Keratinocyte (primary cell): ENCODE data around the gene PPTC7. TPM values are rescaled to one million over a fixed set of nuclear protein-coding genes. Genes with fewer than 3 reads are reported as not detected.

ENCODE experiments used
- DNase-seq: peaks from one replicate; pipeline ENCODE4 v3.0.0-alpha.2; 2011; ENCODE audit warnings: low read depth, missing footprints, low spot score
- FAIRE-seq: peaks from 2 replicates; lab custom pipeline; 2011; peaks lifted over from hg19 to GRCh38; lab: Jason Lieb, UNC
- H2AFZ ChIP-seq: 2 replicates; pipeline ENCODE4 v1.6.0; 2012; ENCODE audit warnings: low read length, control low read depth, inconsistent platforms; ENCODE audit not compliant: control insufficient read depth
- H3K27ac ChIP-seq: 2 replicates; pipeline ENCODE4 v1.5.1; 2011; ENCODE audit warnings: low read length; ENCODE audit not compliant: control insufficient read depth, insufficient read depth
- H3K27me3 ChIP-seq: 3 replicates; pipeline ENCODE4 v1.6.0; 2011; ENCODE audit warnings: low read length; ENCODE audit not compliant: control insufficient read depth, insufficient read depth; ENCODE audit errors: extremely low read depth
- H3K36me3 ChIP-seq, 2 experiments: 2 replicates in 1 of 2; 3 replicates in 1 of 2; pipeline ENCODE4 v1.5.1; 2011; ENCODE audit warnings: low read length in 2 of 2, mild to moderate bottlenecking in 1 of 2; ENCODE audit not compliant: control insufficient read depth in 2 of 2, insufficient read depth in 2 of 2; ENCODE audit errors: extremely low read depth in 1 of 2
- H3K4me1 ChIP-seq: 3 replicates; pipeline ENCODE4 v1.5.1; 2011; ENCODE audit warnings: low read length; ENCODE audit not compliant: control insufficient read depth, insufficient read depth; ENCODE audit errors: extremely low read depth
- H3K4me2 ChIP-seq: 3 replicates; pipeline ENCODE4 v1.6.0; 2011; ENCODE audit warnings: low read depth, low read length; ENCODE audit not compliant: control insufficient read depth, insufficient read depth; ENCODE audit errors: extremely low read depth
- H3K4me3 ChIP-seq, 3 experiments: fragments of 200-600 bp in 1 of 3; sonication (generic) in 1 of 3; 2 replicates in 2 of 3; 3 replicates in 1 of 3; pipeline ENCODE4 v1.5.1; 2011 to 2016; ENCODE audit warnings: low read length in 3 of 3, mild to moderate bottlenecking in 3 of 3, control low read depth in 2 of 3, inconsistent platforms in 1 of 3, low read depth in 1 of 3, mixed read lengths in 1 of 3, mixed run types in 1 of 3, moderate library complexity in 1 of 3; ENCODE audit not compliant: control insufficient read depth in 2 of 3, insufficient read depth in 2 of 3; ENCODE audit errors: extremely low read depth in 1 of 3
- H3K79me2 ChIP-seq: 2 replicates; pipeline ENCODE4 v1.6.0; 2012; ENCODE audit warnings: low read length; ENCODE audit not compliant: control insufficient read depth, insufficient read depth
- H3K9ac ChIP-seq: 3 replicates; pipeline ENCODE4 v1.6.0; 2011; ENCODE audit warnings: low read length; ENCODE audit not compliant: control insufficient read depth, insufficient read depth; ENCODE audit errors: extremely low read depth
- H3K9me1 ChIP-seq: 3 replicates; pipeline ENCODE4 v1.6.0; 2011; ENCODE audit warnings: low read length; ENCODE audit not compliant: control insufficient read depth, insufficient read depth; ENCODE audit errors: extremely low read depth
- H3K9me3 ChIP-seq: 2 replicates; pipeline ENCODE4 v1.5.1; 2012; ENCODE audit warnings: low read depth, low read length; ENCODE audit not compliant: control insufficient read depth
- H4K20me1 ChIP-seq: 3 replicates; pipeline ENCODE4 v1.6.0; 2011; ENCODE audit warnings: low read length; ENCODE audit not compliant: control insufficient read depth, insufficient read depth; ENCODE audit errors: extremely low read depth
- EZH2 ChIP-seq: IDR thresholded peaks from one replicate; pipeline ENCODE4 v1.6.1; 2012; ENCODE audit warnings: inconsistent platforms, mild to moderate bottlenecking, low read length, moderate library complexity
- dilution Hi-C: fragments of 300-500 bp; cut with MboI; formaldehyde crosslinking; loops from one replicate; pipeline ENCODE4 v1.7.0; 2020; ENCODE audit warnings: low sequenced_read_pairs; ENCODE audit not compliant: extremely low pct_ligation_motif_present
- polyA plus RNA-seq, 5 experiments: library from polyadenylated mRNA; depleted of rRNA in 3 of 5; stranded (reverse) in 3 of 5; stranded (forward) in 1 of 5; unstranded in 1 of 5; fragments of >200 nt; gene quantifications; 1 replicate in 1 of 5; 2 replicates in 3 of 5; 3 replicates in 1 of 5; pipeline versions ENCODE4 v1.2.1 to v1.2.3, GENCODE V29; 2011 to 2012; ENCODE audit warnings: missing spikeins in 2 of 5, low read depth in 1 of 5, low replicate concordance in 1 of 5
- TF ChIP-seq, protein P1 (sequence below), 3 experiments: IDR thresholded peaks in 1 of 3; conservative IDR thresholded peaks in 1 of 3; optimal IDR thresholded peaks in 1 of 3; 2 replicates in 2 of 3; 3 replicates in 1 of 3; pipeline versions ENCODE3 to v1.5.1; 2011; ENCODE audit warnings: low read length in 3 of 3, mild to moderate bottlenecking in 3 of 3, moderate library complexity in 2 of 3, control low read depth in 1 of 3, inconsistent platforms in 1 of 3; ENCODE audit not compliant: insufficient read depth in 2 of 3; ENCODE audit errors: extremely low read depth in 1 of 3

The PPTC7 gene
- polyA plus RNA-seq, 1 donor (not counting 4 experiments of a cell fraction or from before 2014, with no cell fraction given) = 35.9 TPM

DNA sequence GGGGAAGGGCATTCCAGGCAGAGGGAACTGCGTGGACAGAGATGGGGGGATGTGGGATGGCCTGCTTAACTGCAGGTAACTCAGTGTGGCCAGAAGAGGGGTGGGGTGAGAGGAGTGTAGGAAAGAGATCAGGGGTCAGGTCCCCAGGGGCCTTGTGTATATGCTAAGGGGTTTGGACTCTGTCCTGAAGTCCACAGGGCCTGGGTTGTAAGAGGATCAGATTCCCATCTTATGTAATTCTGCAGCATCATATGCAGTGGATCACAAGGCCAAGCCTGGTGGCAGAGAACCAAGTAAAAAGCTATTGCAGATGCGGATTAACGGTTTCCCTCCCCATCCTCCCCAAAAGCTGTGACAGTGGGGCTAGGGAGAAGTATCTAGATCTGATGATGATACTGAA is 39.5 kb upstream of the PPTC7 start:
- H3K27ac ChIP-seq = no peak overlapping the region
- H3K36me3 ChIP-seq = no peaks in the 10 kb centered on the region
- no peak overlapping the region for H3K4me3 ChIP-seq
- no peaks in the 10 kb centered on the region for H4K20me1 ChIP-seq
- DNase-seq = no peak
- H3K9me3 ChIP-seq = no peaks in the 10 kb centered on the region
- TF ChIP-seq EZH2 = no peak
- TF ChIP-seq, protein P1, sequence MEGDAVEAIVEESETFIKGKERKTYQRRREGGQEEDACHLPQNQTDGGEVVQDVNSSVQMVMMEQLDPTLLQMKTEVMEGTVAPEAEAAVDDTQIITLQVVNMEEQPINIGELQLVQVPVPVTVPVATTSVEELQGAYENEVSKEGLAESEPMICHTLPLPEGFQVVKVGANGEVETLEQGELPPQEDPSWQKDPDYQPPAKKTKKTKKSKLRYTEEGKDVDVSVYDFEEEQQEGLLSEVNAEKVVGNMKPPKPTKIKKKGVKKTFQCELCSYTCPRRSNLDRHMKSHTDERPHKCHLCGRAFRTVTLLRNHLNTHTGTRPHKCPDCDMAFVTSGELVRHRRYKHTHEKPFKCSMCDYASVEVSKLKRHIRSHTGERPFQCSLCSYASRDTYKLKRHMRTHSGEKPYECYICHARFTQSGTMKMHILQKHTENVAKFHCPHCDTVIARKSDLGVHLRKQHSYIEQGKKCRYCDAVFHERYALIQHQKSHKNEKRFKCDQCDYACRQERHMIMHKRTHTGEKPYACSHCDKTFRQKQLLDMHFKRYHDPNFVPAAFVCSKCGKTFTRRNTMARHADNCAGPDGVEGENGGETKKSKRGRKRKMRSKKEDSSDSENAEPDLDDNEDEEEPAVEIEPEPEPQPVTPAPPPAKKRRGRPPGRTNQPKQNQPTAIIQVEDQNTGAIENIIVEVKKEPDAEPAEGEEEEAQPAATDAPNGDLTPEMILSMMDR (optimal IDR thresholded peaks at IDR 0.05 in 1 of 3, IDR thresholded peaks at IDR 0.05 in 1 of 3, conservative IDR thresholded peaks at IDR 0.05 in 1 of 3; ENCODE audit: extremely low read depth in 1 of 3, insufficient read depth in 2 of 3, low read length in 3 of 3) = no peak
- FAIRE-seq = no peak
- no peaks in the 10 kb centered on the region for H3K27me3 ChIP-seq
- dilution Hi-C loops = no loop called here
- H3K4me1 ChIP-seq = no peaks in the 10 kb centered on the region
- no peak overlapping the region for H2AFZ ChIP-seq
- H3K9me1 ChIP-seq = no peaks in the 10 kb centered on the region
- H3K79me2 ChIP-seq = no peaks in the 10 kb centered on the region
- H3K4me2 ChIP-seq = no peak overlapping the region
- H3K9ac ChIP-seq = no peak overlapping the region

DNA sequence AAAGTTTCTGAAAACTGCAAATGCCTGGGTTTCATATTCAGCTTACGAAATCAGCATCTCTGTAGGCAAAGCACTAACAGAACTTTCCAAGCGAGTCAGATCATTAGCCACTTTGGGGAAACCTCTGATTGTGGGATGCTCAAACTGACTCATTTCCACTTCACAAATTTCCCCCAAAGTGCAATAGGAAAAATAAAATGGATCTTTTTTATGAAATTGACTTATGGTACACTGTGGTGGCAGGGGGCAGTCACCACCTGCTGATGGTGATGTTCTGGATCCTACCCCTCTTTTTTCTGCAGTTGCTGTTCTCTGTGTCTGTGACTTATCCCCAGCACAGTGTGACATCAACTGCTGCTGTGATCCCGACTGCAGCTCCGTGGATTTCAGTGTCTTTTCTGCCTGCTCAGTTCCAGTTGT is 36.4 kb upstream of the PPTC7 start:
- Histone ChIP-seq H3K79me2 (no peaks in the 10 kb centered on the region), H3K9me1 (no peaks in the 10 kb centered on the region), H3K4me2 (no peak overlapping the region), H3K4me3 (no peak overlapping the region), H2AFZ (no peak overlapping the region), H3K9me3 (no peaks in the 10 kb centered on the region), H3K9ac (no peak overlapping the region), H3K27me3 (no peaks in the 10 kb centered on the region), H3K27ac (no peak overlapping the region), H3K36me3 (peaks cover 0 to 1% of the 10 kb centered on the region in 2 experiments), H4K20me1 (no peaks in the 10 kb centered on the region), H3K4me1 (peaks cover 2% of the 10 kb centered on the region)
- DNase-seq (no peak), FAIRE-seq (no peak)
- dilution Hi-C loops = no loop called here
- TF ChIP-seq, protein P1 (optimal IDR thresholded peaks at IDR 0.05 in 1 of 3, IDR thresholded peaks at IDR 0.05 in 1 of 3, conservative IDR thresholded peaks at IDR 0.05 in 1 of 3; ENCODE audit: extremely low read depth in 1 of 3, insufficient read depth in 2 of 3, low read length in 3 of 3) = no peak
- no peak for TF ChIP-seq EZH2
